HG02938 (cell line): ENCODE data around the gene ADAM15.

Source experiments
- ATAC-seq: cut with Tn5 transposase; IDR thresholded peaks from one replicate; pipeline ENCODE4 v1.9.1; 2021; ENCODE audit warnings: mild to moderate bottlenecking, moderate library complexity; ENCODE audit not compliant: unreplicated experiment

Gene ADAM15

GRCh38 chr1:155029513-155030242 is 21.4 kb upstream of the ADAM15 start:
- no peak for ATAC-seq

GRCh38 chr1:155030243-155030795 is 20.8 kb upstream of the ADAM15 start:
- no peak for ATAC-seq

GRCh38 chr1:155030899-155031298 is 20.2 kb upstream of the ADAM15 start:
- no peak for ATAC-seq

- no peak for ATAC-seq
These were observed 18.2 kb upstream of the ADAM15 start for GRCh38 chr1:155032886-155033285.

- no peak for ATAC-seq
These were observed 17.6 kb upstream of the ADAM15 start, which contains the start of the genes DCST1 and DCST2 for GRCh38 chr1:155033524-155033923. TSS of gene DCST1 (plus strand) at chr1:155033824. CDS start at chr1:155034037, 213 bp downstream. TSS of gene DCST2 (minus strand) at chr1:155033781. CDS start at chr1:155033701, 80 bp downstream.

- no peak for ATAC-seq
These were observed 16.6 kb upstream of the ADAM15 start for GRCh38 chr1:155034318-155035208.

- no peak for ATAC-seq
These were observed 15.2 kb upstream of the ADAM15 start for GRCh38 chr1:155035936-155036335.

- no peak for ATAC-seq
These were observed 14.1 kb upstream of the ADAM15 start for GRCh38 chr1:155037043-155037442.

- ATAC-seq = no peak
These were observed 13.2 kb upstream of the ADAM15 start for GRCh38 chr1:155037851-155038441.

GRCh38 chr1:155038602-155039307 is 12.4 kb upstream of the ADAM15 start:
- ATAC-seq = no peak

GRCh38 chr1:155039308-155039669 is 11.8 kb upstream of the ADAM15 start:
- ATAC-seq = no peak

GRCh38 chr1:155040358-155041093 is 10.6 kb upstream of the ADAM15 start:
- no peak for ATAC-seq

GRCh38 chr1:155042789-155043188 is 8.3 kb upstream of the ADAM15 start:
- no peak for ATAC-seq

GRCh38 chr1:155043301-155043702 is 7.8 kb upstream of the ADAM15 start:
- no peak for ATAC-seq

GRCh38 chr1:155043793-155044192 is 7.3 kb upstream of the ADAM15 start:
- ATAC-seq = no peak

GRCh38 chr1:155044365-155044764 is 6.8 kb upstream of the ADAM15 start:
- ATAC-seq = no peak

GRCh38 chr1:155044812-155045657 is 6.1 kb upstream of the ADAM15 start:
- ATAC-seq = no peak

- no peak for ATAC-seq
These were observed 2.4 kb upstream of the ADAM15 start for GRCh38 chr1:155048449-155049334.
